ENCODE data around the gene GLI2. TPM values are rescaled to one million over a fixed set of nuclear protein-coding genes. Genes with fewer than 3 reads are reported as not detected.

Gene GLI2
- polyA plus RNA-seq, 3 donors = not detected

DNA sequence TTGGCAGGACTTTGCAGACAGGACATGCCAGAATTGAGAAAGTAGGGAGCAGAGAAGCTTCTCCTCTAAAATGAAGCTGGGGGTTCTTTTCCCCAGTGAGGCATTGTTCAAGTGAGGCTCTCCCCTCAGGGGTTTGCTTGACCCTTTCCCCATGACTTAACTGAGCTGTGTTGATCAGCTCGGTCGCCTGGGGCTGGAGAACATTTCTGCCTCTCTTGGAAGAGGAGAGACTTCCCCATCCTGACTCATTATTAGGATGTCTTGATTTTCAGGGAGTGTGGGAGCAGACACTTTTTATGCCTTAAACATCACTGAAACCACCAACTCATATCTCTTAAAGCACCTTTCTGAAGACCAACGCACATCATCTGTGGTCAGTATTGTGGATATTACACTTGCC lies 27.9 kb upstream of the GLI2 start:
- Histone ChIP-seq H3K79me2 (ENCODE audit: insufficient read depth, low read length) (no peaks in the 10 kb centered on the region), H3K4me3 (replicated peaks in 1 of 3; ENCODE audit: low read depth in 2 of 3, low read length in 3 of 3) (no peak overlapping the region), H3K27me3 (ENCODE audit: control insufficient read depth in 2 of 2, insufficient read depth in 2 of 2, low read length in 2 of 2) (no peaks in the 10 kb centered on the region), H3K4me1 (ENCODE audit: control insufficient read depth in 1 of 2, insufficient read depth in 2 of 2, low read length in 2 of 2) (no peaks in the 10 kb centered on the region), H3K27ac (ENCODE audit: low read depth in 1 of 2, low read length in 2 of 2) (no peak overlapping the region), H3K9ac (ENCODE audit: insufficient read depth, low read length, poor library complexity, severe bottlenecking) (no peak overlapping the region), H4K20me1 (ENCODE audit: insufficient read depth, low read length) (no peaks in the 10 kb centered on the region), H3K4me2 (replicated peaks; ENCODE audit: extremely low read depth, low read length, poor library complexity, severe bottlenecking) (no peak overlapping the region), H3K9me3 (replicated peaks in 1 of 2; ENCODE audit: control insufficient read depth in 1 of 2, insufficient read depth in 1 of 2, low read length in 2 of 2) (no peaks in the 10 kb centered on the region), H3K36me3 (replicated peaks in 1 of 2; ENCODE audit: control insufficient read depth in 1 of 2, insufficient read depth in 2 of 2, low read length in 2 of 2) (no peaks in the 10 kb centered on the region), H2AFZ (ENCODE audit: insufficient read depth, low read depth, low read length, poor library complexity, severe bottlenecking) (no peak overlapping the region)
- H3K27me3 Mint-ChIP-seq (ENCODE audit: low read depth in 3 of 3) = peaks cover 3 to 12% (median 10%) of the 10 kb centered on the region in 3 donors
- H3K36me3 Mint-ChIP-seq = no peaks in the 10 kb centered on the region
- TF ChIP-seq, protein P1, sequence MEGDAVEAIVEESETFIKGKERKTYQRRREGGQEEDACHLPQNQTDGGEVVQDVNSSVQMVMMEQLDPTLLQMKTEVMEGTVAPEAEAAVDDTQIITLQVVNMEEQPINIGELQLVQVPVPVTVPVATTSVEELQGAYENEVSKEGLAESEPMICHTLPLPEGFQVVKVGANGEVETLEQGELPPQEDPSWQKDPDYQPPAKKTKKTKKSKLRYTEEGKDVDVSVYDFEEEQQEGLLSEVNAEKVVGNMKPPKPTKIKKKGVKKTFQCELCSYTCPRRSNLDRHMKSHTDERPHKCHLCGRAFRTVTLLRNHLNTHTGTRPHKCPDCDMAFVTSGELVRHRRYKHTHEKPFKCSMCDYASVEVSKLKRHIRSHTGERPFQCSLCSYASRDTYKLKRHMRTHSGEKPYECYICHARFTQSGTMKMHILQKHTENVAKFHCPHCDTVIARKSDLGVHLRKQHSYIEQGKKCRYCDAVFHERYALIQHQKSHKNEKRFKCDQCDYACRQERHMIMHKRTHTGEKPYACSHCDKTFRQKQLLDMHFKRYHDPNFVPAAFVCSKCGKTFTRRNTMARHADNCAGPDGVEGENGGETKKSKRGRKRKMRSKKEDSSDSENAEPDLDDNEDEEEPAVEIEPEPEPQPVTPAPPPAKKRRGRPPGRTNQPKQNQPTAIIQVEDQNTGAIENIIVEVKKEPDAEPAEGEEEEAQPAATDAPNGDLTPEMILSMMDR (IDR thresholded peaks at IDR 0.05) = no peak
- peaks cover 0 to 2% (median 0%) of the 10 kb centered on the region in 7 donors for H3K9me3 Mint-ChIP-seq
- no peak overlapping the region for H3K4me3 Mint-ChIP-seq
- intact Hi-C loops (cut with micrococcal nuclease) = no loop called here
- no CpG with 5 or more reads among the region's 3 CpGs for WGBS (ENCODE audit: insufficient coverage)
- no peak overlapping the region for H3K27ac Mint-ChIP-seq
- no peak for DNase-seq
- H3K4me1 Mint-ChIP-seq = no peaks in the 10 kb centered on the region

DNA sequence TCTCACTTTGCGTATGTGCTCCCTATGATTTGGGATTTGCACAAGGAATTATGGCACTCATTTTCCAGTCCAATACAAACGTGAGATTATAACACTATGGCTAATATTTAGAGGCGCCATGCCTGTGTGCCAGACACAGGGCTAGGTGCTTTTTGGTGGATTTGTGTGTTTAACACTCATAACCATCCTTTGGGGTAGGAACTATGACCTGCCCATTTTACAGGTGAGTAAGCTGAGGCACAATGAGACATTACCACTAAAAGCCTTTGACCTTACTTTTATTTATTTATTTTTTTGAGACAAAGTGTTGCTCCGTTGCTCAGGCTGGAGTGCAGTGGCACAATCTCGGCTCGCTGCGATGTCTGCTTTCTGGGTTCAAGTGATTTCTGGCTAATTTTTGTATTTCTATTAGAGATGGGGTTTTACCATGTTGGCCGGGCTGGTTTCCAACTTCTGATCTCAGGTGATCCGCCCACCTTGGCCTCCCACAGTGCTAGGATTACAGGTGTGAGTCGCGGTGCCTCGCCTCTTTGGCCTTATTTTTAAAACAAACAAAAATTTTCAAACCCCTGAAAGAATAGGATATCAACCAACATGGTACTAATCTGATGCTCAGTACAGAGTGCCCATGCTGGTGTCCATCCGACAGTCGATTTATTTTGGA lies 26.6 kb upstream of the GLI2 start:
- no peak overlapping the region for H3K27ac Mint-ChIP-seq
- H3K4me1 Mint-ChIP-seq = no peaks in the 10 kb centered on the region
- Histone ChIP-seq H3K79me2 (ENCODE audit: insufficient read depth, low read length) (no peaks in the 10 kb centered on the region), H3K9ac (ENCODE audit: insufficient read depth, low read length, poor library complexity, severe bottlenecking) (no peak overlapping the region), H3K27me3 (ENCODE audit: control insufficient read depth in 2 of 2, insufficient read depth in 2 of 2, low read length in 2 of 2) (no peaks in the 10 kb centered on the region), H3K4me3 (replicated peaks in 1 of 3; ENCODE audit: low read depth in 2 of 3, low read length in 3 of 3) (no peak overlapping the region), H3K4me1 (ENCODE audit: control insufficient read depth in 1 of 2, insufficient read depth in 2 of 2, low read length in 2 of 2) (no peaks in the 10 kb centered on the region), H3K36me3 (replicated peaks in 1 of 2; ENCODE audit: control insufficient read depth in 1 of 2, insufficient read depth in 2 of 2, low read length in 2 of 2) (no peaks in the 10 kb centered on the region), H3K9me3 (replicated peaks in 1 of 2; ENCODE audit: control insufficient read depth in 1 of 2, insufficient read depth in 1 of 2, low read length in 2 of 2) (no peaks in the 10 kb centered on the region), H3K27ac (ENCODE audit: low read depth in 1 of 2, low read length in 2 of 2) (no peak overlapping the region), H4K20me1 (ENCODE audit: insufficient read depth, low read length) (no peaks in the 10 kb centered on the region), H3K4me2 (replicated peaks; ENCODE audit: extremely low read depth, low read length, poor library complexity, severe bottlenecking) (no peak overlapping the region), H2AFZ (ENCODE audit: insufficient read depth, low read depth, low read length, poor library complexity, severe bottlenecking) (no peak overlapping the region)
- TF ChIP-seq, protein P1 (IDR thresholded peaks at IDR 0.05) = no peak
- peaks cover 3 to 10% (median 5%) of the 10 kb centered on the region in 3 donors for H3K27me3 Mint-ChIP-seq (ENCODE audit: low read depth in 3 of 3)
- H3K36me3 Mint-ChIP-seq = no peaks in the 10 kb centered on the region
- H3K9me3 Mint-ChIP-seq = peaks cover 0 to 2% (median 0%) of the 10 kb centered on the region in 7 donors
- intact Hi-C loops (cut with micrococcal nuclease) = no loop called here
- no peak overlapping the region for H3K4me3 Mint-ChIP-seq
- WGBS (ENCODE audit: insufficient coverage) = 87% methylated on average over 5 of the region's 14 CpGs
- no peak for DNase-seq

Measured in CD14-positive monocyte (primary cell).